Measurements from ENCODE around the gene RHEBL1. TPM values are rescaled to one million over a fixed set of nuclear protein-coding genes. Genes with fewer than 3 reads are reported as not detected.

RHEBL1 gene
- total and polyA plus RNA-seq, 2 of the 4 experiments (the other 2 are of a cell fraction): 0.62 to 0.72 TPM

DNA sequence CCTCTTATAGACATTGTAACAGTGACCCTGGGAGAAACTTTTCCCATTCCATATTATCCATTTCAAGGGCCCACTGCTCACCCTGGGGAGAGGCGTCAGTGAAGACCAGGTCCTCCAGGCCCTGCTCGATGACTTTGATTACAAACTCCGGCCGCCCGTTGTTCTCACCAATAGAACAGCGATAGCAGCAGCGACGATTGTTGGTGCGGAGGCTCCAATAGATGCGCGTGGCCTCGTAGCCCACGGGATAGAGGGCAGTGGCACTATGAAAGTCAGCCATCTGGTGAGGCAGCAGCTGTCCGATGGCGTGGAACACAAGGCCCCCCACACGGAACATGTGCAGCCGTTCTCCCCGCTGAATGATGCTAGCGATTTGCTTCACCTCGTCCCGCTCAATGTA, 43.7 kb downstream of the RHEBL1 start:
- dilution Hi-C loops (cut with HindIII; ENCODE audit: low sequenced_read_pairs, unreplicated experiment): no loop called here
- BruUV-seq (replicated peaks): no TSS peak

More for the DNA sequence above, 43.7 kb downstream of the RHEBL1 start:
- no peak overlapping the region for H2BK120ac ChIP-seq (ENCODE audit: low read depth, low read length)
- ChIA-PET POLR2A (ENCODE audit: unreplicated experiment) (no interaction called here), CTCF (no interaction called here)
- in situ Hi-C loops (cut with MboI; ENCODE audit: low sequenced_read_pairs): no loop called here
- H3K9ac ChIP-seq (ENCODE audit: low read depth, low read length): no peak overlapping the region
- H3K56ac ChIP-seq (ENCODE audit: extremely low read depth, insufficient read depth, low read length): no peak overlapping the region
- H3K36me3 ChIP-seq (ENCODE audit: control insufficient read depth, insufficient read depth, low read length): peaks cover 82% of the 10 kb centered on the region
- no peak for ATAC-seq (ENCODE audit: low read depth)
- no peaks in the 10 kb centered on the region for H3K9me1 ChIP-seq (ENCODE audit: insufficient read depth, low read length)
- H3K9me3 ChIP-seq (ENCODE audit: control insufficient read depth, insufficient read depth, low read length): no peaks in the 10 kb centered on the region
- no peak overlapping the region for H2AFZ ChIP-seq (replicated peaks; ENCODE audit: low read length, poor library complexity)
- no peaks in the 10 kb centered on the region for H3K4me1 ChIP-seq (ENCODE audit: control insufficient read depth, insufficient read depth, low read length)
- no peak overlapping the region for H3K4me3 ChIP-seq (ENCODE audit: insufficient read depth, low read depth, low read length)
- no peak overlapping the region for H2AK9ac ChIP-seq (replicated peaks; ENCODE audit: low read depth, low read length, poor library complexity)
- H4K8ac ChIP-seq (ENCODE audit: low read depth in 2 of 2, low read length in 2 of 2): no peak overlapping the region
- H4K20me1 ChIP-seq (ENCODE audit: insufficient read depth, low read length): peaks cover 11% of the 10 kb centered on the region; the same call in 1 of the 2 replicates
- no peak for DNase-seq
- no peak overlapping the region for H3K4me2 ChIP-seq (ENCODE audit: low read depth, low read length)
- H2AK5ac ChIP-seq (ENCODE audit: low read depth, low read length): no peak overlapping the region
- H4K5ac ChIP-seq (ENCODE audit: low read depth, low read length): no peak overlapping the region
- no peak overlapping the region for H2BK15ac ChIP-seq (ENCODE audit: low read depth, low read length)
- TF ChIP-seq NFE2L2 (IDR thresholded peaks at IDR 0.05; ENCODE audit: low read depth, low read length) (no peak), POLR2A (IDR thresholded peaks at IDR 0.05; ENCODE audit: low read depth, low read length) (no peak), FOS (IDR thresholded peaks at IDR 0.05; ENCODE audit: low read depth, low read length) (no peak), CHD1 (IDR thresholded peaks at IDR 0.05; ENCODE audit: low read depth, low read length) (no peak), RCOR1 (IDR thresholded peaks at IDR 0.05; ENCODE audit: insufficient replicate concordance, low read length) (no peak)
- no peak overlapping the region for H3K14ac ChIP-seq (replicated peaks; ENCODE audit: low read depth, low read length)
- no peak overlapping the region for H2BK5ac ChIP-seq (ENCODE audit: low read depth, low read length, poor library complexity, severe bottlenecking)
- intact Hi-C loops (cut with micrococcal nuclease): no loop called here
- H3K79me1 ChIP-seq (ENCODE audit: low read depth in 1 of 2, low read length in 2 of 2): peaks cover 19 to 56% of the 10 kb centered on the region in 2 experiments
- no peak overlapping the region for H3K4ac ChIP-seq (ENCODE audit: low read depth, low read length)
- H2BK20ac ChIP-seq (ENCODE audit: low read depth, low read length): no peak overlapping the region
- 98% methylated on average over 18 of the region's 21 CpGs; no CpG with 5 or more reads in 1 of the 2 experiments for WGBS, 2 experiments (ENCODE audit: extremely low coverage in 2 of 2, insufficient read length in 1 of 2)
- H3K27me3 ChIP-seq (ENCODE audit: control insufficient read depth, insufficient read depth, low read length): no peaks in the 10 kb centered on the region
- H3K27ac ChIP-seq (ENCODE audit: insufficient read depth, low read length): no peak overlapping the region
- no peak overlapping the region for H4K91ac ChIP-seq (ENCODE audit: insufficient read depth, low read depth, low read length)
- no peak overlapping the region for H3K23ac ChIP-seq (ENCODE audit: low read depth, low read length)
- H3K18ac ChIP-seq (ENCODE audit: low read depth, low read length): no peak overlapping the region

Measured in IMR-90 (cell line).